Hepatocyte (in vitro differentiated cells): ENCODE data around the gene HSPB7. TPM values are rescaled to one million over a fixed set of nuclear protein-coding genes. Genes with fewer than 3 reads are reported as not detected.

Source experiments
- DNase-seq: peaks from one replicate; pipeline ENCODE4 v3.0.0-alpha.2; 2016; ENCODE audit warnings: low spot score
- H2AFZ ChIP-seq: fragments of 200-600 bp; sonication (generic); 2 replicates; pipeline ENCODE4 v1.6.0; 2016; ENCODE audit warnings: antibody characterized with exemption, mild to moderate bottlenecking
- H3K27ac ChIP-seq: fragments of 200-600 bp; sonication (generic); 2 replicates; pipeline ENCODE4 v1.5.1; 2016; ENCODE audit warnings: mild to moderate bottlenecking
- H3K27me3 ChIP-seq: fragments of 200-600 bp; sonication (generic); 2 replicates; pipeline ENCODE4 v1.6.1; 2016
- H3K36me3 ChIP-seq: fragments of 200-600 bp; sonication (generic); replicated peaks from 2 replicates; pipeline ENCODE4 v1.5.1; 2016; ENCODE audit warnings: low read depth; ENCODE audit not compliant: insufficient read depth
- H3K4me1 ChIP-seq: fragments of 200-600 bp; sonication (generic); 2 replicates; pipeline ENCODE4 v1.5.1; 2016; ENCODE audit warnings: mild to moderate bottlenecking, moderate library complexity; ENCODE audit not compliant: insufficient read depth
- H3K4me2 ChIP-seq: fragments of 200-600 bp; sonication (generic); 2 replicates; pipeline ENCODE4 v1.6.0; 2016
- H3K4me3 ChIP-seq: fragments of 200-600 bp; sonication (generic); 2 replicates; pipeline ENCODE4 v1.5.1; 2016; ENCODE audit warnings: mild to moderate bottlenecking
- H3K79me2 ChIP-seq: fragments of 200-600 bp; sonication (generic); 2 replicates; pipeline ENCODE4 v1.6.0; 2017; ENCODE audit warnings: mild to moderate bottlenecking
- H3K9me2 ChIP-seq: fragments of 200-600 bp; sonication (generic); replicated peaks from 2 replicates; pipeline ENCODE4 v1.6.0; 2017; ENCODE audit warnings: mild to moderate bottlenecking; ENCODE audit not compliant: insufficient read depth
- H3K9me3 ChIP-seq: fragments of 200-600 bp; sonication (generic); 2 replicates; pipeline ENCODE4 v1.5.1; 2016; ENCODE audit warnings: low read depth, mild to moderate bottlenecking
- H4K20me1 ChIP-seq: fragments of 200-600 bp; sonication (generic); 2 replicates; pipeline ENCODE4 v1.6.0; 2016; ENCODE audit warnings: mild to moderate bottlenecking; ENCODE audit not compliant: insufficient read depth, poor library complexity, severe bottlenecking
- CTCF ChIP-seq: fragments of 200-600 bp; sonication (generic); IDR thresholded peaks from 2 replicates; pipeline ENCODE4 v1.5.1; 2016; ENCODE audit warnings: antibody characterized with exemption, mild to moderate bottlenecking; ENCODE audit not compliant: poor library complexity
- EZH2 ChIP-seq: fragments of 200-600 bp; sonication (generic); IDR thresholded peaks from 2 replicates; pipeline ENCODE4 v1.6.1; 2016; ENCODE audit warnings: antibody characterized with exemption, mild to moderate bottlenecking, borderline replicate concordance
- EZH2phosphoT487 ChIP-seq: fragments of 200-600 bp; sonication (generic); IDR thresholded peaks from one replicate; pipeline ENCODE4 v1.6.1; 2018; ENCODE audit warnings: antibody characterized with exemption, mild to moderate bottlenecking, low read depth, moderate library complexity; ENCODE audit not compliant: unreplicated experiment, severe bottlenecking
- WGBS: methylation state at CpG from one replicate; pipeline ENCODE4 v1.1.6; 2016; ENCODE audit warnings: low lambda C conversion rate; ENCODE audit errors: missing lambda C conversion rate; 5-methylcytosine and 5-hydroxymethylcytosine counted together
- polyA plus RNA-seq: library from polyadenylated mRNA; unstranded; fragments of >200 nt; fragmentation: Nextera tagmentation; extraction: Ambion mirVana; gene quantifications from 2 replicates; pipeline ENCODE4 v1.2.1, GENCODE V29; 2016
- small RNA-seq: library from RNA; depleted of rRNA; stranded (forward); fragments of <200 nt; gene quantifications from one replicate; pipeline ENCODE3, GENCODE V24; 2014
- total RNA-seq: library from RNA; depleted of rRNA; stranded (reverse); fragments of >200 nt; gene quantifications from 2 replicates; pipeline ENCODE4 v1.2.3, GENCODE V29; 2014

The HSPB7 gene
- total and polyA plus RNA-seq, 2 experiments from 2014 or later, result 17.4 to 59.4 TPM

- Histone ChIP-seq H3K27me3 (no peaks in the 10 kb centered on the region), H2AFZ (no peak overlapping the region), H3K27ac (peak overlapping the region; percentile 40), H3K9me3 (no peaks in the 10 kb centered on the region), H3K36me3 (no peaks in the 10 kb centered on the region), H4K20me1 (peaks cover 13% of the 10 kb centered on the region), H3K4me1 (peaks cover 8% of the 10 kb centered on the region), H3K79me2 (peaks cover 95% of the 10 kb centered on the region), H3K4me3 (no peak overlapping the region), H3K9me2 (no peaks in the 10 kb centered on the region), H3K4me2 (no peak overlapping the region)
- WGBS, result 85% methylated on average over 18 of the region's 18 CpGs
- DNase-seq, result no peak
- no peak for TF ChIP-seq EZH2
- TF ChIP-seq CTCF, result no peak
- no peak for TF ChIP-seq EZH2phosphoT487
Measured at GRCh38 chr1:15966081-15966955, 51.5 kb downstream of the HSPB7 start.

GRCh38 chr1:15965228-15965767 is 52.5 kb downstream of the HSPB7 start:
- DNase-seq, result no peak
- no peak overlapping the region for H3K27ac ChIP-seq
- H3K27me3 ChIP-seq, result no peaks in the 10 kb centered on the region
- no peak overlapping the region for H3K4me2 ChIP-seq
- TF ChIP-seq CTCF (no peak), EZH2phosphoT487 (no peak), EZH2 (no peak)
- H3K9me3 ChIP-seq, result no peaks in the 10 kb centered on the region
- H3K4me1 ChIP-seq, result peaks cover 8% of the 10 kb centered on the region
- 92% methylated on average over 7 of the region's 7 CpGs for WGBS
- peaks cover 97% of the 10 kb centered on the region for H3K79me2 ChIP-seq
- no peaks in the 10 kb centered on the region for H3K9me2 ChIP-seq
- H2AFZ ChIP-seq, result no peak overlapping the region
- no peaks in the 10 kb centered on the region for H3K36me3 ChIP-seq
- H3K4me3 ChIP-seq, result no peak overlapping the region
- peaks cover 13% of the 10 kb centered on the region for H4K20me1 ChIP-seq

Small RNA genes lying within 50 kb of the gene (small RNA-seq; reads per million reads assigned to genes)
- gene AL355994.1 (not detected), gene AL355994.5 (not detected)

Other genes with a start within 250 kb of the HSPB7 start
- 2.0 and 2.6 TPM in 2 replicates for gene UQCRHL, start 210.4 kb downstream of the HSPB7 start, total RNA-seq
- gene UQCRHL, start 210.4 kb downstream of the HSPB7 start, polyA plus RNA-seq, result 1.0 and 1.8 TPM in 2 replicates
- gene SPEN, start 170.3 kb downstream of the HSPB7 start, total RNA-seq, result 23.7 and 25.9 TPM in 2 replicates
- gene SPEN, start 170.3 kb downstream of the HSPB7 start, polyA plus RNA-seq, result 22.7 and 24.3 TPM in 2 replicates
- gene ZBTB17, start 41.9 kb downstream of the HSPB7 start, total RNA-seq, result 15.3 and 16.8 TPM in 2 replicates
- gene ZBTB17, start 41.9 kb downstream of the HSPB7 start, polyA plus RNA-seq, result 32.3 and 51.1 TPM in 2 replicates
- not detected in 2 replicates for gene SRARP, start 13.8 kb downstream of the HSPB7 start, total RNA-seq
- not detected in 2 replicates for gene SRARP, start 13.8 kb downstream of the HSPB7 start, polyA plus RNA-seq
- 1.0 and 1.3 TPM in 2 replicates for gene CLCNKA, start 4.0 kb upstream of the HSPB7 start, total RNA-seq
- gene CLCNKA, start 4.0 kb upstream of the HSPB7 start, polyA plus RNA-seq, result 1.3 and 2.7 TPM in 2 replicates
- 0.47 and 1.0 TPM in 2 replicates for gene CLCNKB, start 25.7 kb upstream of the HSPB7 start, total RNA-seq
- gene CLCNKB, start 25.7 kb upstream of the HSPB7 start, polyA plus RNA-seq, result 1.4 and 1.8 TPM in 2 replicates
- 3.3 and 3.5 TPM in 2 replicates for gene FAM131C, start 55.6 kb upstream of the HSPB7 start, total RNA-seq
- 7.5 and 11.7 TPM in 2 replicates for gene FAM131C, start 55.6 kb upstream of the HSPB7 start, polyA plus RNA-seq
- gene EPHA2, start 138.0 kb upstream of the HSPB7 start, total RNA-seq, result 26.7 and 27.3 TPM in 2 replicates
- gene EPHA2, start 138.0 kb upstream of the HSPB7 start, polyA plus RNA-seq, result 20.0 and 20.4 TPM in 2 replicates
- 15.9 and 21.0 TPM in 2 replicates for gene ARHGEF19, start 194.6 kb upstream of the HSPB7 start, total RNA-seq
- 24.7 and 24.8 TPM in 2 replicates for gene ARHGEF19, start 194.6 kb upstream of the HSPB7 start, polyA plus RNA-seq
- gene CPLANE2, start 219.1 kb upstream of the HSPB7 start, total RNA-seq, result 5.4 and 6.6 TPM in 2 replicates
- 2.9 and 6.6 TPM in 2 replicates for gene CPLANE2, start 219.1 kb upstream of the HSPB7 start, polyA plus RNA-seq